WI38 (cell line): Measurements from ENCODE around the gene ASXL1.

Experiments
- H3K4me3 ChIP-seq: 2 replicates; pipeline ENCODE4 v1.5.1; 2011; ENCODE audit warnings: low read depth, mild to moderate bottlenecking, control low read depth, low read length
- CTCF ChIP-seq: IDR thresholded peaks from 2 replicates; pipeline ENCODE4 v1.5.1; 2012; ENCODE audit warnings: low read depth, mild to moderate bottlenecking, control low read depth, low read length

Gene ASXL1

GRCh38 chr20:32488066-32488838, 130.1 kb downstream of the ASXL1 start:
- no peak for TF ChIP-seq CTCF

More at GRCh38 chr20:32488066-32488838, 130.1 kb downstream of the ASXL1 start:
- H3K4me3 ChIP-seq, result no peak overlapping the region
